Measurements from ENCODE around the gene SVBP. TPM values are rescaled to one million over a fixed set of nuclear protein-coding genes. Genes with fewer than 3 reads are reported as not detected.
"Not testable (repeated sequence)": the region's sequence is repeated elsewhere in the genome, so short reads cannot be mapped to it uniquely, and the experiment has no call there.

SVBP gene
- total RNA-seq, 1 donor from 2014 or later: 1.2 TPM

DNA sequence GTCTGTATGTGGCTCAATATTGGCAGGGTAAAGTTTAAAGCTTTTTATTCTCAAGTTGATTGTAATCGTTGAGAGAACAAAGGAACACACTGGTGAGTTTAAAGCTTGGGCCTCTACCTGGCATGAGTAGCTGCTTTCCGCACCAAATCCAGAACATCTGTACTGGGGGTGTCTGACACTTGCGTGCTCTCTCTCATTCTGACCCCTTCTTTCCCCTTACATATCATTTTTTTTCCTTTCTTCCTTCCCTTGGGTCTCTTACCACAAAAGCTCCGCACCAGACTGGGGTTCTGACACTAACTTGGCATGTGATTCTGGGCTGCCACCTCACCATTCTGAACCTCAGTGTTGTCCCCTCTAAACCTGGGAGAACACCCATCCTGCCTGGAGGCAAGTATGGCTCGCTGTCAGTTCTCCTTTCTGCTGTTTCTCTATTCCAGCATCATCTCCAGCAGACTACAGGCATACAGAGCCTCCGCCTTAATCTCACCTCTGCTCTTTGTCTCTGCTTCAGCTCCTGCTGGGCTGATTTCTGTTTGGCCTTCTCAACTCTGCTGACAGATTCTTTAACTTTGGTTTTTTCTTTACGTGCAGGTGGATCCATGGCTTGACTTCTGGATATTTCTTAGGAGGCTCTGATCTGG lies 1.1 kb downstream of the SVBP start:
- Histone ChIP-seq H3K36me3 (peaks cover 0 to 4% of the 10 kb centered on the region in 2 donors), H3K4me1 (peaks cover 4 to 9% of the 10 kb centered on the region in 2 donors), H3K4me3 (peak overlapping the region; percentile 81 to 88), H3K27me3 (no peaks in the 10 kb centered on the region), H3K9me3 (no peaks in the 10 kb centered on the region), H3K27ac (peak overlapping the region; percentile 96 to 99)
- TF ChIP-seq, protein P1, sequence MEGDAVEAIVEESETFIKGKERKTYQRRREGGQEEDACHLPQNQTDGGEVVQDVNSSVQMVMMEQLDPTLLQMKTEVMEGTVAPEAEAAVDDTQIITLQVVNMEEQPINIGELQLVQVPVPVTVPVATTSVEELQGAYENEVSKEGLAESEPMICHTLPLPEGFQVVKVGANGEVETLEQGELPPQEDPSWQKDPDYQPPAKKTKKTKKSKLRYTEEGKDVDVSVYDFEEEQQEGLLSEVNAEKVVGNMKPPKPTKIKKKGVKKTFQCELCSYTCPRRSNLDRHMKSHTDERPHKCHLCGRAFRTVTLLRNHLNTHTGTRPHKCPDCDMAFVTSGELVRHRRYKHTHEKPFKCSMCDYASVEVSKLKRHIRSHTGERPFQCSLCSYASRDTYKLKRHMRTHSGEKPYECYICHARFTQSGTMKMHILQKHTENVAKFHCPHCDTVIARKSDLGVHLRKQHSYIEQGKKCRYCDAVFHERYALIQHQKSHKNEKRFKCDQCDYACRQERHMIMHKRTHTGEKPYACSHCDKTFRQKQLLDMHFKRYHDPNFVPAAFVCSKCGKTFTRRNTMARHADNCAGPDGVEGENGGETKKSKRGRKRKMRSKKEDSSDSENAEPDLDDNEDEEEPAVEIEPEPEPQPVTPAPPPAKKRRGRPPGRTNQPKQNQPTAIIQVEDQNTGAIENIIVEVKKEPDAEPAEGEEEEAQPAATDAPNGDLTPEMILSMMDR (IDR thresholded peaks at IDR 0.05): no peak
- DNase-seq (ENCODE audit: low spot score in 2 of 2): no peak
- intact Hi-C loops (cut with DNase I): no loop called here

DNA sequence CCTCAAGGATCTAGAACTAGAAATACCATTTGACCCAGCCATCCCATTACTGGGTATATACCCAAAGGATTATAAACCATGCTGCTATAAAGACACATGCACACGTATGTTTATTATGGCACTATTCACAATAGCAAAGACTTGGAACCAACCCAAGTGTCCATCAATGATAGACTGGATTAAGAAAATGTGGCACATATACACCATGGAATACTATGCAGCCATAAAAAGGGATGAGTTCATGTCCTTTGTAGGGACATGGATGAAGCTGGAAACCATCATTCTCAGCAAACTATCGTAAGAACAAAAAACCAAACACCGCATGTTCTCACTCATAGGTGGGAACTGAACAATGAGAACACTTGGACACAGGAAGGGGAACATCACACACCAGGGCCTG lies 2.4 kb downstream of the SVBP start:
- H3K9me3 ChIP-seq; H3K36me3 ChIP-seq; H3K27me3 ChIP-seq; intact Hi-C loops (cut with DNase I); H3K27ac ChIP-seq; DNase-seq (ENCODE audit: low spot score in 2 of 2); H3K4me3 ChIP-seq; H3K4me1 ChIP-seq: not testable (repeated sequence)

DNA sequence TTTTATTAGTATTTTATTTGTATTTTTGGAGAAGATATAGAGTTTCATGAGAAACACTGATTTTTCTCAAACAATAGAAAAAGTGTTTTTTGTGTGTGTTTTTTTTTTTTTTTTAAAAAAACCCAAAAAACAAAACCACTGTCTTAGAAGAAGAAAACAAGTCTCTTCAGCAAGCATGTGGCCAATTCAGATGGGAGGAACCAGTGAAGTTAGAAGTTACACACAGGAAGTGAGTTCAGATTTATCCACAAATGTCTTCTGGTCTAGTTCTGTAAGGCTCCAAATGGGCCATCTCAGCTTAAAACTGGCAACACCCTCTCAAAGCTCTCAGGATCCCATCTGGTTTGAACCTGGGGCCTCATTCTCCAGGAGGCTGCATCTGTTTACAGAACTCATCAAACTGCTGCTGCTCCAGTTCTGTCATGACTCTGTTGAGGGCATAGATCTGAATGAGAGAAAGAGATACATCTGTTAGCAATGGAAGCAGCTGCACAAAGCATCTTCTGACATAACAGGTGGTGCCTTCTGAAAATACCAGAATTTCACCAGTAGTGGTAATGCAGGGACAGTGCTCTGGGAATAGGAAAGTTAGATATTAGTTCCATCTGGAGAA lies 10.0 kb downstream of the SVBP start:
- intact Hi-C loops (cut with DNase I): no loop called here
- H3K36me3 ChIP-seq: peaks cover 3 to 9% of the 10 kb centered on the region in 2 donors
- H3K27ac ChIP-seq: no peak overlapping the region
- no peak for DNase-seq (ENCODE audit: low spot score in 2 of 2)
- H3K4me1 ChIP-seq: no peaks in the 10 kb centered on the region
- H3K27me3 ChIP-seq: no peaks in the 10 kb centered on the region
- TF ChIP-seq, protein P1 (IDR thresholded peaks at IDR 0.05): no peak
- H3K4me3 ChIP-seq: no peak overlapping the region
- no peaks in the 10 kb centered on the region for H3K9me3 ChIP-seq

DNA sequence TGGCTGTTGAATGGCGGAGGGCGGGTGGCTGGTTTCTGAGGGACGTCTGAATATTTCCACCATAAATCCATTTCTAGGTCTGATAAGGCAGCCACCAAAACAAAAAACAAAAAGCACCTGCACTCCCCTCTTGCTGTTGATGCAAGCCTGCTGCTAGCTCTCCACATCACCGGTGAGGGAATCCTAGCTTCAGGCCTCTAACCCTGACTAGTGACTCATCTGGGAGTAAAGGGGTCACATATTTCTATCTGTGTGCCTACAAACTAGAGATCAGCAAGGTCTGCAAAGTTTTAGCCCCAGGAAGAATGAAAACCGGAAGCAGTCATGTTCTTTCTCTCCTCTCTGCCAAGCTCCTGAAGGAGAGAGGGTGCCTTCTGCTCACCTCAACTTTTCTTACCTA lies 10.6 kb downstream of the SVBP start:
- intact Hi-C loops (cut with DNase I): no loop called here
- TF ChIP-seq, protein P1 (IDR thresholded peaks at IDR 0.05): no peak
- no peak for DNase-seq (ENCODE audit: low spot score in 2 of 2)
- Histone ChIP-seq H3K9me3 (no peaks in the 10 kb centered on the region), H3K36me3 (peaks cover 3 to 9% of the 10 kb centered on the region in 2 donors), H3K27me3 (no peaks in the 10 kb centered on the region), H3K4me3 (no peak overlapping the region), H3K27ac (no peak overlapping the region), H3K4me1 (no peaks in the 10 kb centered on the region)

DNA sequence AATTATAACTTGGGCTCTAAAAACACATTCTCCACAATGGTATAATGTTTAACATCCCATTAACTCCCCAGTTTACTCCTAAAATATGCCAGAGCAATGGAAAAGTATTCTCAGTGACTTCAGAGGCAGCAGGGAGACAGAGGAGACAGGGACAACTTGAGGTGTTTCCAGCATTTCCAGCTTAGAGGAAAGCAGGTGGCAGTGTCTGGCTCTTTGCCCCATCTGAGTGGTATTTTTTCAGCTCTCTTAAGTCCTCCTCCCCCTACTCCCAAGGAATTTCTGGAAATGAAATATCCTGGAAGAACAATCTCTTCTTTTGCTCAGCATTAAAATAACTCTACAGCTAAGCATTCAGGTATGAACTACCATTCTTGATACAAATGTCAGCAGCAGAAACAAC lies 11.0 kb downstream of the SVBP start:
- intact Hi-C loops (cut with DNase I): no loop called here
- H3K4me3 ChIP-seq: no peak overlapping the region
- H3K4me1 ChIP-seq: no peaks in the 10 kb centered on the region
- H3K27ac ChIP-seq: no peak overlapping the region
- TF ChIP-seq, protein P1 (IDR thresholded peaks at IDR 0.05): no peak
- H3K9me3 ChIP-seq: no peaks in the 10 kb centered on the region
- DNase-seq (ENCODE audit: low spot score in 2 of 2): no peak
- H3K27me3 ChIP-seq: no peaks in the 10 kb centered on the region
- peaks cover 3 to 6% of the 10 kb centered on the region in 2 donors for H3K36me3 ChIP-seq

DNA sequence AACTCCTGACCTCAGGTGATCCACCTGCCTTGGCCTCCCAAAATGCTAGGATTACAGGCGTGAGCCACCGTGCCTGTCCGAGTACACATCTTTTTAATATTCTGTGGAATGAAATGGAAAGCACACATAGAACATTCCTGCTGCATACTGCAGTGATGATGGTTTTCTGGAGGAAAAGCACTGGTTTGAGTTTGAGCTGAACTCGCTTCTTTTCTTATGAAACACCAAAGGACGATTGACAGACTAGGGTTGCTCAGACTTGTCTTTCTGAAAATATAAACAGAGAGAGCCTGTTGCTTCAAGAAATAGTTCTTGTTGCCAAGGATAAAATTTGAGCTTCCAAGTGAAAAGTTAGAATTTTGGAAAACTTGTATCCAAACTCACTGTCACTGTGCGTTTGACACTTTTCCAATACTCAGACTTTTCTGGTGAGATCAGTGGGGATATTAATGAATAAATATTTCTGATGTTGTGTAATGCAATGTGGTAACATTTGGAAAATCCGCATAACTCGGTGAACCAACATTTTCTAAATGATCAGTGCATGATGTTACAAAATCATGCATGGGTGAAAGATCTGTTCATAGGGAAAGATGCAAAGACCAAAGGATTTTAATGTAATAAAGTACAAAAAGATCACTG lies 15.2 kb downstream of the SVBP start:
- H3K27me3 ChIP-seq: no peaks in the 10 kb centered on the region
- DNase-seq (ENCODE audit: low spot score in 2 of 2): no peak
- no peaks in the 10 kb centered on the region for H3K9me3 ChIP-seq
- no peak overlapping the region for H3K4me3 ChIP-seq
- TF ChIP-seq, protein P1 (IDR thresholded peaks at IDR 0.05): no peak
- intact Hi-C loops (cut with DNase I): no loop called here
- no peaks in the 10 kb centered on the region for H3K36me3 ChIP-seq
- H3K27ac ChIP-seq: no peak overlapping the region
- H3K4me1 ChIP-seq: no peaks in the 10 kb centered on the region

All from ascending aorta (tissue), 2 donors.